Measurements from ENCODE around the gene NAA80.
"Not testable (repeated sequence)": the region's sequence is repeated elsewhere in the genome, so short reads cannot be mapped to it uniquely, and the experiment has no call there.

The NAA80 gene

GRCh38 chr3:50272911-50273688, 26.1 kb downstream of the NAA80 start:
- no peaks in the 10 kb centered on the region for H4K20me1 ChIP-seq (ENCODE audit: insufficient read depth, low read length)
- peak overlapping the region; percentile 75 for H3K4me3 ChIP-seq (ENCODE audit: low read length)
- no peaks in the 10 kb centered on the region for H3K9me3 ChIP-seq (ENCODE audit: insufficient read depth, low read length)
- H2AFZ ChIP-seq (ENCODE audit: low read depth, low read length), result peak overlapping the region; percentile 88
- no peaks in the 10 kb centered on the region for H3K79me2 ChIP-seq (ENCODE audit: low read length)
- H3K36me3 ChIP-seq (replicated peaks; ENCODE audit: low read depth, low read length), result no peaks in the 10 kb centered on the region
- no peak overlapping the region for H3K27ac ChIP-seq (ENCODE audit: low read length)
- H3K4me1 ChIP-seq (ENCODE audit: low read length), result peaks cover 9% of the 10 kb centered on the region; the same call in 1 of the 2 replicates
- peaks cover 10% of the 10 kb centered on the region; the same call in 1 of the 2 replicates for H3K27me3 ChIP-seq (ENCODE audit: low read depth, low read length)
- H3K9ac ChIP-seq (ENCODE audit: low read length), result peak overlapping the region; percentile 61
- TF ChIP-seq CTCF (IDR thresholded peaks at IDR 0.05; ENCODE audit: low read depth, low read length) (peak; percentile 98), EZH2phosphoT487 (IDR thresholded peaks at IDR 0.05; ENCODE audit: low read depth) (no peak)
- H3K4me2 ChIP-seq (ENCODE audit: low read length), result peak overlapping the region; percentile 95

- not testable (repeated sequence) for H3K4me1 ChIP-seq (ENCODE audit: low read length); H3K4me3 ChIP-seq (ENCODE audit: low read length); H4K20me1 ChIP-seq (ENCODE audit: insufficient read depth, low read length); H3K9ac ChIP-seq (ENCODE audit: low read length); H3K79me2 ChIP-seq (ENCODE audit: low read length); H3K36me3 ChIP-seq (replicated peaks; ENCODE audit: low read depth, low read length); H3K27ac ChIP-seq (ENCODE audit: low read length); H2AFZ ChIP-seq (ENCODE audit: low read depth, low read length); H3K9me3 ChIP-seq (ENCODE audit: insufficient read depth, low read length)
- Histone ChIP-seq H3K27me3 (ENCODE audit: low read depth, low read length) (peaks cover 15% of the 10 kb centered on the region), H3K4me2 (ENCODE audit: low read length) (peak overlapping the region; percentile 95; the same call in 1 of the 2 replicates)
Measured at GRCh38 chr3:50272538-50272910, 26.7 kb downstream of the NAA80 start.

GRCh38 chr3:50271314-50271936, 27.8 kb downstream of the NAA80 start:
- H4K20me1 ChIP-seq (ENCODE audit: insufficient read depth, low read length), result no peaks in the 10 kb centered on the region
- H3K4me1 ChIP-seq (ENCODE audit: low read length), result peaks cover 9% of the 10 kb centered on the region; the same call in 1 of the 2 replicates
- H3K9ac ChIP-seq (ENCODE audit: low read length), result no peak overlapping the region

GRCh38 chr3:50270422-50271224, 28.6 kb downstream of the NAA80 start:
- H3K27ac ChIP-seq (ENCODE audit: low read length), result no peak overlapping the region
- no peaks in the 10 kb centered on the region for H3K36me3 ChIP-seq (replicated peaks; ENCODE audit: low read depth, low read length)
- no peak overlapping the region for H2AFZ ChIP-seq (ENCODE audit: low read depth, low read length)
- no peak overlapping the region for H3K9ac ChIP-seq (ENCODE audit: low read length)
- no peak for TF ChIP-seq CTCF (IDR thresholded peaks at IDR 0.05; ENCODE audit: low read depth, low read length)
- TF ChIP-seq EZH2phosphoT487 (IDR thresholded peaks at IDR 0.05; ENCODE audit: low read depth), result no peak
- H3K4me2 ChIP-seq (ENCODE audit: low read length), result no peak overlapping the region
- H3K4me1 ChIP-seq (ENCODE audit: low read length), result peaks cover 9% of the 10 kb centered on the region; the same call in 1 of the 2 replicates
- H3K27me3 ChIP-seq (ENCODE audit: low read depth, low read length), result peaks cover 30% of the 10 kb centered on the region
- no peak overlapping the region for H3K4me3 ChIP-seq (ENCODE audit: low read length)
- no peaks in the 10 kb centered on the region for H4K20me1 ChIP-seq (ENCODE audit: insufficient read depth, low read length)
- H3K9me3 ChIP-seq (ENCODE audit: insufficient read depth, low read length), result no peaks in the 10 kb centered on the region
- no peaks in the 10 kb centered on the region for H3K79me2 ChIP-seq (ENCODE audit: low read length)

More at GRCh38 chr3:50271314-50271936, 27.8 kb downstream of the NAA80 start:
- TF ChIP-seq CTCF (IDR thresholded peaks at IDR 0.05; ENCODE audit: low read depth, low read length), result no peak
- no peak for TF ChIP-seq EZH2phosphoT487 (IDR thresholded peaks at IDR 0.05; ENCODE audit: low read depth)
- no peaks in the 10 kb centered on the region for H3K79me2 ChIP-seq (ENCODE audit: low read length)
- no peak overlapping the region for H3K4me2 ChIP-seq (ENCODE audit: low read length)
- H3K9me3 ChIP-seq (ENCODE audit: insufficient read depth, low read length), result no peaks in the 10 kb centered on the region
- H2AFZ ChIP-seq (ENCODE audit: low read depth, low read length), result no peak overlapping the region
- H3K27ac ChIP-seq (ENCODE audit: low read length), result no peak overlapping the region
- no peaks in the 10 kb centered on the region for H3K36me3 ChIP-seq (replicated peaks; ENCODE audit: low read depth, low read length)
- H3K4me3 ChIP-seq (ENCODE audit: low read length), result no peak overlapping the region
- H3K27me3 ChIP-seq (ENCODE audit: low read depth, low read length), result peaks cover 26% of the 10 kb centered on the region

Data from OCI-LY3 (cell line).